Activated T-cell treated with anti-CD3 and anti-CD28 coated beads, Interleukin-2, amount 50 U/mL, for 1 hour (primary cell): ENCODE measurements around the gene KLK13.

Experiments
- DNase-seq: peaks from one replicate; pipeline ENCODE4 v3.0.0-alpha.2; 2020

KLK13 gene

DNA sequence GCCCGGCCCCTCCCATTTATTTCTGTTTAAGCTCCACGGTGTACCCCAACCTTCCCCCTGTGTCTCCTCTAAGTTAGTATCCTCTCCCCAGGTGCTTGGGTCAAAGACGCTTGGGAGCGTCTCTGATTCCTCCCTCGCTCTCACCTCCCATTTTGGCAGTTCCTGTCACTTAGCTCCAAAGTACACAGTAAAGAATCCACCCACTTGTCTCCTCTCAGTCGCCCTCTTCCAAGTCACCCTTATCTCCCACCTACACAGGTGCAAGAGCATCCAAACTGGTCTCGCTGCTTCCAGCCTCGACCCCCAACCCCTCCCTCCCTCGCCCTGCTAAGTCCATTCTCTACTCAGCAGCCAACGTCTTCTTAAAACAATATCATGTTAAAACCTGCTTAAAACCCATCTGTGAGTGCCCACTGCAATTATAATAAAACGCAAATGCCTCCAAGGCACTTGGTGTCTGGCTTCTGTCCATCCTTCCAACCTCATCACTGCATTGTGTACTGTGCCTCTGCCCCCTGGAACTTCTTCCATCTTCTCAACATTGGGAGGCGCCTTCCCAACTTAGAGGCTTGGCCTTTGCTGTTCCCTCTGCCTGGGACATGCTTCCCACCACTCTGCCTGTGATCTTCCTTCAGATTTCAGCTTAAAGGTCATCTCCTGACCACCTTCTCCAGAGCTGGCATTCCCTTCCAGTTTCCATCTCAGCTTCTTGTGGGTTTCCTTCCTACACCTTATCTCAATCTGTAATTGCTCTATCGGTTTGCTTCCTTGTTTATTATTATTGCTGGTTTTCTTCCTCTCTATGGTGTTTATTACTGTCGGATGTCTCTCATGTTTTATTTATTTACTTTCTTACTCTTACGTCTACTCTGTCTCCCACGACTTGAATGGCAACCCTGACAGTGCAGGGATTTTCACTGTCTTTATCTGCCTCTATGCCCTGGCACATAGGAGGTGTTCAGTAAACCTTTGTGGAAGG, 27.3 kb upstream of the KLK13 start:
- DNase-seq = no peak

DNA sequence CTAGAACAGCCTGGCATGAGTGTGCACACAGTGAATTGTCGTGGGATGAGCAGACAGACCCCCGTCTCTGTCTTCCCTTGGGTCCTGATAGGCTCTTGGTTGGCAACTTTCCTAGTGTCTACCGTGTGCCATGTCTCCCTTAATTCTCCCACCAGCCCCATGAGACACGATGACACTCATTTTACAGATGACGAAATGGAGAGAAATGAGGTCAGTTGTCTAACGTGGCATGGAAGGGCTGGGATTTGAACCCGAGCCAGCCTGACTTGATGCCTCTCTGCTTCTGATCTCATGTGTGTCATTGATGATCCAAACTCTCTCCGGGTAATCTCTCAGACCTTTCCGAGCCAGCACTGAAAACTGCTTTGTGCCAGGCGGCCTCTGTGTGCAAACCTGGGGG, 26.2 kb upstream of the KLK13 start:
- no peak for DNase-seq

DNA sequence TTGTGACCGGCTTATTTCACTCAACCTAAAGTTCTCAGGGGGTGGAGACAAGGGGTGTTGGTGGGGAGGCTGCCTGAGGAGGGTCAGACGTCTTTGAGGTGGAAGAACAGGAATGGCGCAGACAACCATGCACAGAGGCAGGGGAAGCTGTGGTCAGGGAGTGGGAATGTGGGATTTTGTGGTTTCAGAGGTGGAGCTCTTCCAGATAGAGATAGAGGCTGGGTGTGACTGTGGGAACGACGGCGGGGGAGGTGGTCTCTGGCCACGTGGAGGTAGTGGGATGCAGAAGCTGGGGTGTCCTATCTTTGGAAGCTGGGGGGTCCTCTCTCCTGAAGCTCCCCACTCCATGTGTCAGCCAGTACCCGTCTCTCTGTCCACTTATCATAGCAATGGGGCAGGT, 25.6 kb upstream of the KLK13 start:
- DNase-seq = no peak

DNA sequence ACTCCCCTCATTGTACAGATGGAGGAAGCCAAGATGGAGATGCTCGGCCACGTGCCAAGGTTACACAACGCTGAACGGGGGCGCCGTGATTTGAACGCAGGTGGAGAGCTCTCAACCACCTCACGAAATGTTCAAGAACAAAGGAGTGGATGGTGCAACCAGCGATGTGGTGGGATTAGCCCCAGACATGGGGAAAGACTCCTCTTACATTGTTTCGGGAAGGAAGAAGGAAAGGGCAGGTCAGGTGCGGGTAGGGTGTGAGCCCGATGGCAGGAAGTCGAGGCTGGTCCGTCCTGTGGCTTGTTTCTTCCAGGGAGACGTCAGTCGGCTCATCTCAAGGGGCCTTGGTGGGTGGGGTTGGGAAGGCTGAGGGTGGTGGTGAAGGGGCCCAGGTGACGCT, 24.9 kb upstream of the KLK13 start:
- DNase-seq = no peak

DNA sequence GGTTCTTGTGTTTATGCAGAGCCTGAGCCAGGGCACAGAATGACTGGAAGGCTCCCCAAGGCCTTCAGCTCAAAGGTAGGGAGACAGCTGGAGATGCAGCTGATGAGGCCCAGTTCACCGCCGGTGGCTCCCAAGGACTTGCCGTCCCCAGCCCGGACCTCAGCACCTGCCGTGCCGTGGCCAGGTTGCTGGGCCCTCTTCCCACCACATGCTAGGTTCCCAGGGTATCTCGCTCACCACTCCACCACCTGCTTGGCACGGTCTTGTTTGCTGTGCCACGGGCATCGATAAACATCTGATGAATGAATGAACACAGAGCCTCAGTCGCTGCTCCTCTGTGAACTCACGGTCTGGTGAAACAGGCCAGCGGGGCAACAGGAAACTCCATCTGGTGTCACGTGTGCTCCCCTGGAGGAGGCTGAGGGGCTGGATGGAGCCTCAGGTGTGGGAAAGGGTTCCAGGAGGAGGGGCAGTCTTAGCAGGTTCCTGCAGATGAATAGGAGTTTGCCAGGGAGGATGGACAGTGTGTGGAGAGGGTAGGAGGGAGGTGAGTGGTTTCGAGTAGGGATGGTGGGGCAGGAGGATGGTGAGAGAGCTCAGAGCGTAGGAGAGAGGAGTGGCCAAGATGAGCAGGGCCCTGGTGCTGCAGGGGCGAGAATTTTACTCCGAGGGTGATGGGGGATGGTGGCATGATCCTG, 21.4 kb upstream of the KLK13 start:
- DNase-seq = no peak

DNA sequence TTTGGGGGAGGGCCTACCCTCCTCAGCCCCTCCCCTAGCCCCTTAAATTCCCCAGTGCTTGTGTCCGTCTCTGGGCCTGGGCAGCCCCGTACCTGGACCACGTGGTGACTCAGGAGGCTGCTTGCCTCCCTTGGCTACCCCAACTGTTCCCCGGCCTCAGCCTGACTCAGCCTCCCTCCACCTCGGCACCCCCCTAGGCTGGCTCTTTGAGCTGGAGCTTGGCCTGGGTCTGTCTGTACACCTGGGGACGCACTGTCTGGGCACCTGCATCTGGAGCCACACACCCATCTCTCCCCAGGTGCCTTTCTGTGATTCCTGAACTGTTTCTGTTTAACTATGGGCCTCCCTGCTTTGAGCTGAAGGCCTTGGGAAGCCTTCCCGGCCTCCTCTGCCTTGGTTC, 19.6 kb upstream of the KLK13 start:
- no peak for DNase-seq

DNA sequence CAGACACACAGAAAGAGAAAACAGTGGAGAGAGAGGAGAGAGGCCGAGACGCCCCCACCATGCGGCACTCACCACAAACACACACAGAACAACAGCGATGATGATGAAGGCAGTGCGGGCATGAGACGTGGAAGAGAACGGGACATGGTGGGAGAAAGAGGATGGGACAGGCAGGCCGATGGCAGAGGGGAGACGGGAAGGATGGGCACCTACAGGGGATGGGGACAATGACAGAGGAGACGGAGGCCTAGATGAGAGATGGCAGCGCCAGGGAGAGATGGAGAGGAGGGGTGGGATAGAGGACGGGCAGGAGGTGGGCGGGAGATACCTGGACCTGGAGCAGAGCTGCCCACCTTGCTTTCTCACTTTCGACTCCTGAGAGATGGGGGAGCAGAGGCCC, 18.9 kb upstream of the KLK13 start:
- no peak for DNase-seq

DNA sequence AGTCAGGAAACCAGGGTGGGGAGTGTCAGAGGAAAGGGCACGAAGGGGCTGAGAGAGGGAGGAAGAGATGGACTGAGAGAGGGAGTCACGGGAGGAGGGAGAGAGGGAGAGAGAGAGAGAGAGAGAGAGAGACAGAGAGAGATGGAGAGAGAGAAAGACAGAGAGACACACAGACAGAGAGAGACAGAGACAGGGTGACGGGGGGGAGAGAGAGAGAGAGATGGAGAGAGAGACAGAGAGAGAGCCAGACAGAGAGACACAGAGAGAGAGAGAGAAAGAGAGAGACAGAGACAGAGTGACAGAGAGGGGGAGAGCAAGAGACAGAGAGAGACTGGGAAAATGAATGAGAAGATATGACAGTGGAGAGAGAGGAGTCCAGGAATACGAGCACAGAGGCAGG, 18.3 kb upstream of the KLK13 start:
- DNase-seq = no peak

DNA sequence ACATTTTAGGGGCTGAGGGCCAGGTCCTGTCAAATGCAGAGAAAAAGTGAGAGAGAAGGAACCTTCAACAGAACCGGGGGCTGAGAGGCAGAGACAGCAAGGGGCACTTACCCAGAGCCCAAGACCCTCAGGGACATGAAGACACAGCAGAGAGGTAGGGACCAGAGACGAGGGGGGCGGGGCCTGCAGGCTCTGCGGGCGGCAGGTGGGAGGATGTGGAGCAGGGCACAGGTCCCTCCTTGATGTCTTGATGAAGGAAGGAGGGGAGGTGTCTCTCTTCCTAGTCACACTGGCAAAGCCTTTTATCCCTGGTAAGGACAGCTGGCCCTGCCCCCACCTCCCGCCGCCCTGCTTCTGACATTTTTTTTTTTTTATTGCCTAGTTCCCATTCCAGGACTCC, 17.7 kb upstream of the KLK13 start, which contains the start of gene KLK14:
Gene KLK14, minus strand, starts transcription at position 277 of the 400 bp plus-strand sequence. Its CDS starts 273 bp downstream, at position 4.
- DNase-seq = no peak

DNA sequence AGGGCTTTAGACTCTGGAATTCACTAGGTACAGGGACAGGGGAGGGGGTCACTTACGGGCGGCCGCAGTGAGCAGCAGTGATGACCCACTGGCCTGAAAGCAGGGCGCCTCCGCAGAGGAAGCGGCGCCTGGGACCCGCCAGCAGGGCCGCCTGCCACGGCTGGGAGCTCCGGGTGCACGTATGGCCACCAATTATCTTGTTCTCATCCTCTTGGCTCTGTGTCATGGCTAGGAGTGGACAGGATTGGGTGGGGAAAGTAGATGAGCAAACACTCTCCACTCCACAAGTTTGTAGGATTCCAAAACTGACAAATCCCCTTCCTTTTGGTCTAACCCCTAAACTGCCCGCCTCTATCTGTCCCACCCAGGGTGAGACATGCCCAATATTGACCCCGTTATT, 16.6 kb upstream of the KLK13 start:
- DNase-seq = no peak

DNA sequence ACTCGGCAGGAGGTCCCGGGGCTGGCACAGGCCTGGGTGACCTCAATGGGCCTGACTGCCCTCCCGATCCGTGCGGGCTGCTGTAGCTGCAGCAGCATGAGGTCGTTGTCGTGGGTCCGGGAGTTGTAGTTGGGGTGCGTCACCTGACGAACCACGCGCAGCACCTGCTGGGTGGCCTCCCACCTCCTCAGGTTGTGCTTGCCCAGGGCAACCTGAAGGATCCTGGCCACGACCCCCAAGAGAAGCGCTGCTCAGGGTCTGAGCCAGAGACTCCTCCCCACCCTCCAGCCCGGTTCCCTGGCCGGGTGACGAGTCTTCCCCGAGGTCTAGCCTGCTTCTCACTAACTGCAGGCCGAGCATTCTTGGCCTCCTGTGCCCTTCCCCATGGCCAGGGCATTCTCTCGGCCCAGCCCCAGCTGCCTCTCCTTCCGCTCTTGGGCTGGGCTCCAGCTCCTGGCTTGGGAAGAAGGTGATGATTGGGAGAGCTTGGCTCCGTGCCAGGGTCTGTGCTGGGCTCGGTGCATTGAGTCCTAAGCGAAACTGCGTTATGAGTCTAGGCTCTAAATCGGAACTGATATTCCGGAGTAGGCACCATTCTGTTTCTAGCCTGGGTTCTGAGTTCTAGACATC, 14.7 kb upstream of the KLK13 start:
- no peak for DNase-seq

DNA sequence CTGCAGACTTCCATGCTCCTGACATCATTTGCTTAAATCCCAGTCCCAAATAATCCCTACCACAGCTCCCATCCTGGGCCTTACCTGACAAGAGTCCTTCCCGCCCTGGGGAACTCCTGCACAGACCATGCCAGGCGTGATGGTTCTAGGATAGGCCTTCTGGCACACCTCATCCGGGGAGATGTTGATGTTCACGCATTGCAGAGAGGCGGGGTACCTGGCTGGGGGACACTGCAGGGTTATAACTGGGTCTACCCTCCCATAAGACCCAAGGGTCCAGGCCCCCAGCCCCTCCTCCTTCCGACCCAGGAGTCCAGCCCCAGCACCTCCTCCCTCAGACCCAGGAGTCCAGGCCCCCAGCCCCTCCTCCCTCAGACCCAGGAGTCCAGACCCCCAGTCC, 13.8 kb upstream of the KLK13 start:
- DNase-seq = no peak

DNA sequence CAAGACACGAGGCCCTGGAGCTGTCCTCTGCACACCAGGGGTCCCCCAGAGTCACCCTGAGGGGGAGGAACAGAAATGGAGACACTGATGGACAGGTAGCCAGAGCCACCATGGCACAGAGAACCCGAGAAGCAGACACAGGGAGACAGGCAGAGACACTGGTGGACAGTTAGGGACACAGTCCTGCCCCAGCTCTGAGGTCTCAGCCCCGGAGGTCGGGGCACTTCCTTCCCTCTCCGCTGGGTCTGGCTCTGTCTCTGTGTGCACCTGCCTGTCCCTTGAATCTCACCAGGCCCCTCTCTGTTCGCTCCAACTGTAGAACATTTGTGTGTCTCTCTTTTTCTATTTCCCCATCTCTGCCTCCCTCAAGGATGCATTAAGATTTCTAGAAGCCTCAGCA, 13.2 kb upstream of the KLK13 start:
- no peak for DNase-seq

DNA sequence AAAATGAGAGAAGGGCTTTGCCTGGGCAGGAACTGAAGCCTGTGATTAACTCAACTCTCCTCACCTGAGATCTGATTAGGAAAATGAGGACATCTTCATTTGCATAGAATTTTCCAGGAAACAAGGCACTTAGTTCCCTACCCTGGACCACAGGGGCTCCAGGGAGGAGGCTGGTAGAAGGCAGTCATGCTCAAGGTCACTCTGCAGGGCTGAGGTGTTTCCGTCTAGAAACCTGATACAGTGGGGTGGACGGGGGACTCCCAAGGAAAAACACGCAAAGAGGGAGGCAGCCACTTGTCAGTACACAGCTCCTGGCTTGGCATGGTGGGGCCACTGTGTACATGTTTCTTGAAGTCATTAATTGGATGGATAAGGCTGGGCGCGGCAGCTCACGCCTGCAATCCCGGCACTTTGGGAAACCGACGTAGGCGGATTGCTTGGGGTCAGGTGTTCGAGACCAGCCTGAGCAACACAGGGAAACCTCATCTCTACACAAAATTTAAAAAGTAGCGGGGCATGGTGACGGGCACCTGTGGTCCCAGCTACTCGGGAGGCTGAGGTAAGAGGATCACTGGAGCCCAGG, 11.8 kb upstream of the KLK13 start:
- no peak for DNase-seq

DNA sequence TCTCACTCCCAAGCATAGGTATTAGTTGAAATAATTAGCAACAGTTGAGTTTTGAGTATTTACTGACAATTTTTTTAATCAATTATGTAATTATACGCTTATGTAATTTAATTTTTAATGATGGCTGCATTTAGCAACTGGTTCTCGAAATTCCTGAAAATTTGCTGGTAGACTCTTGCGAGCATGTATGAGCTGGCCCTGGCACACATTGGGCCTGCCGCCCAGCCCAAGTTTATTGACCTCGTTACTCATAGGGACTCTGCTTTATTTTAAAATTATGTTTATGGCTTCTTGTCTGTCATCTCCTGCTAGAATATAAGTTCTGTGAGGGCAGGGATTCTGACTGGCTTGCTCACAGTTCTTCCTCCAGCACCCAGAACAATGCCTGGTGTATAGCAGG, 11.1 kb upstream of the KLK13 start:
- DNase-seq = no peak

DNA sequence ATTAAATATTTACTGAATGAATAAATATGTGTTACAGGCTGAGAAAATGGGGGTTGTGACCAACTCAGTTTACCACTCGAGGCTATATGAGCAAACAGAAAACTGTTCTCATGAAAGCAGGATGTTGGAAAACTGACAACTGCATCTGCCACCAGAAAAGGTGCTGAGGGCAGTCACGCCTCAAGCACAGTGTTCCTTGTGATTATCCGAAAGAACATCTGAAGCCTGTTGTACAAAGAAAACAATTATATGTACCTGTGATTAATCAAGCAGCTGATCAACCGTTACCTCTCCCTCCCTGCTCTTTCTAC, 6.2 kb upstream of the KLK13 start:
- no peak for DNase-seq

DNA sequence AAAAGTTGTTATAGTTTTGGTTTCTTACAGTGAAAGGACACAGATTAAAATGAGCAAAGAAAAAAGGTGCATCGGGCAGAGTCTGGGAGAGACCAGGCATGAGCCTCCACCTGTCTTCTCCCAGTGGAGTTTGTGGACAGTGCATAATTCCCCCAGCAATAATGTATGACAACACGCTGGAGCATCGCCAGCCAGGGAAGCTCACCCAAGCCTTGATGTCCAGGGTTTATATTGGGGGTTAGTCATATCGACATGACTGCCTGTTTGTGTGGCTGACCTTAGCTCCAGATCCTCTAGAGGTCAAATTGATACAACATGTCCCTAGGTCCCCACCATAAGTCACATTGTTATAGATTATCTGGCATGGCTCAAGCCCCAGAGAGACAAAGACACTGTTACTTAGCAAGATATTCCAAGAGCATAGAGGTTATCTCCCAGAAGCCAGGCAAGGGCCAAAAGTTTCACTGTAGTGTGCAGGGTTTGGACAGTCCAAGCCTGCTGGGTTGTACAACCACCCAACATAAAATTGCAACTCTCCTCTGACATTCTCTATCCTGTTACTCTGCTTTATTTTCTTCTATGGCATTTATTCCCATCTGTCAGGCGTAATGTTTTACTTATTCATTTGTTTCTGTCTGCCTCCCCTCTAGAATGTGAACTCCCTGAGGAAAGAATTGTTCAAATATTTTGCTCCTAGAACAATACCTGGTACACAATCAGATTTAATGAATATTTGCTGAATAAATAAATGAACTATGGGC, 5.6 kb upstream of the KLK13 start:
- no peak for DNase-seq

DNA sequence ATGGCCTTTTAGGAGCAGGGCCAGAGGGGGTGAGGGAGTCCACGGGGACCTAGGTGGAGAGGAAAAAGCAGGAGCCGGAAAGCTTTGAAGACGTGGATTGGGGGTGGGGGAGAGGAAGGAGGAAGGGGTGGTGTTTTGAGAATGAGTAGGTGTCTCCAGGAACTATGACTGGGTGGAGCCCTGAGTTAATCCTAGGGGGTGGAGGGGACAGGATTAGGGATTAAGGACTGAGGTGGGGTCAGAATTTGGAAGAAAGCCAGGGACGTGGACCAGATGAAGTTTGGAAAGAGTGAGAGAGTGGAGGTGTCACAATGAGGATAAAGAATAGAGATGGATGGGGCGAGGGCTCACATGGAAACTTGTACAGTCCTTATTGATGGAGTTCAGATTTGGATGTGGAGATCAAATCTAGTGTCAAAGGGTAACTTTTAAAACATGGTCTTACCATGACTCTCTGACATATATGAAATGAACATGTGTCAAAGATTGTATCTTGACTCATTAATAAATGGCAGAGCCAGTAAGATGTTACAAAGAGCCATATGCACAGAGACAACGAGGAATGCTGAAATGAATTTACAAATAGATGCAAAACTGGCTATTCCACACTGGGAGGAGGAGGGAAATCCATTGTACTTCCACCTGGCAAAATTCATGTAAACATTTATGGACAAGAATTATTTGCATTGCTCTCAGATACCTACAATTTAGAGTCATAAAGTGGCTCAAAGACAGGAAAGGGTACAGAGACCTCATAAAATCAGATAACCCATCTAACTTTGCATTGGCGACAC, 1.7 kb upstream of the KLK13 start:
- DNase-seq = no peak

DNA sequence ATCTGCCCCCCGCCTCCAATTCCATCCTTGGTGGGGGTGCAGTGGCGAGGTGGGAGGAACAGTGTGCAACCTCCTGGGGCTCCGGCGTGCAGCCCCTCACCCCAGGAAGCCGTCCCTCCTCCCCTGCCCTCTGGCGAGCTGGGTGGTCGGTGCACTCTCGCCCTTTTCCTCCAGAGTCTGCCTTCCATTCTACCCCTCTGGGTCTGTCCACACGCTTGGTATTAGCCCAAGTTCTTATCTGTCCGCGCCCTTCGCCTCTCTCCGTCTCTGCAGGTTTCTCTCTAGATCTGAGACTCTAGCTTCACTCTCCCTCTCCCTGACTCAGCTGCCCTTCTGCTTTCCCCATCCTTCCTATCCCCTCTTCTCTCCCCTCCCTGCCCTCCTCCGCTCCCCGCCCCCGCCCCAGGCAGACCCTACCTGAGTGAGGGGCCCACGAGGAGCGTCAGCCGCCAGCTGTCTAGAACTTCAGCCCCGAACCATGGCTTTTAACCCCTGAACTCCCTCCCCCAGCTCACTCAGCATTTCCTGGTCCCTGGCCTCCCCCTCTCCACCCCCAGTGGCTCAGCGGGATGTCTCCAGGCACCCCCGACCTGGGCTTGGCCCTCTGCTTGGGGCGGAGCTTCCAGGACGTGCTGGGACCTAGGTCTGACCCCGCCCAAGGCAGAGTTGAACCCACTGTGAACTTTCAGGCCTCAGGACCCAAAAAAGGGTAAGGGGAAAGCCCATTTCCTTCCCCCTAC, 499 bp upstream of the KLK13 start:
- no peak for DNase-seq

DNA sequence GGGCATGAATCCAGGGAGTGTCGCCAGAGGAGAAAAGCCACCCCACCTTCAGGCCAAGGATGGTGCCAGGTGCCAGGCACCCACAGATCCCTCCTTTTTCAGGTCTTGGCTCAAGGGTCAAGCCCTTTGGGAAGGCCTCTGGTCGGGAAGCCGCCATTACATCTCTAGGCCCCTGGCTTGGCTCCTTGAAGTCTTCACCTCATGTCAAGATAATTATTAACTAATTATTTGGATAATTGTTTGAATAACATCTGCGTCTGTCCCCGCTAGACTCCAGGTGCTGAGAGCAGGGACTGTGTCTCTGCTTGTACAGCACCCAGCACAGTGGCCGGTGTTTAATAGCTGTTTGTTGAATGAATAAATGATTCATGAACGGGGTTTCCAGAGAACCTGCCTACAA, 1.2 kb downstream of the KLK13 start:
- no peak for DNase-seq

DNA sequence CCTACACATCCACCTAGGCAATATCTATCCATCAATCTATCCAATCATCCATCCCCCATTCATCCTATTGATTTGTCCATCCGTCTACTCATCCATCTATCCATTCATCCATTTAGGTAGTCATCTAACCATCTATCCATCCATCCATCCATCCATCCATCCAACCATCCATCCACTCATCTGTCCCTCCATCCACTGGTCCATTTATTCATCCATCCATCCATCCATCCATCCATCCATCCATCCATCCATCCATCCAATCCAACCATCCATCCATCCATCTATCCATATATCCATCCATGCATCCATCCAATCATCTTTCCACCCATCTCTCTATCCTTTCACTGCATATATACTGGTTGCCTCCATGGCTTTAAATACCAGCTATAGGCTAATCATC, 3.9 kb downstream of the KLK13 start:
- no peak for DNase-seq
